ENCODE measurements around the gene ARIH2. TPM values are rescaled to one million over a fixed set of nuclear protein-coding genes. Genes with fewer than 3 reads are reported as not detected.
A peak's percentile ranks its signal among the peaks of the same experiment; 100 is the strongest.

ARIH2 gene
- total and polyA plus RNA-seq, 2 experiments from 2014 or later = 76.4 to 118 TPM

- H3K4me1 ChIP-seq (ENCODE audit: insufficient read depth) = peaks cover 9% of the 10 kb centered on the region
- no peak for TF ChIP-seq STAT1 (IDR thresholded peaks at IDR 0.05; ENCODE audit: unreplicated experiment)
- TF ChIP-seq EZH2phosphoT487 (IDR thresholded peaks at IDR 0.05; ENCODE audit: unreplicated experiment) = no peak
- TF ChIP-seq POLR2AphosphoS5 (IDR thresholded peaks at IDR 0.05; ENCODE audit: low read depth) = no peak
- no peak for TF ChIP-seq NANOG (IDR thresholded peaks at IDR 0.05; ENCODE audit: borderline replicate concordance)
- TF ChIP-seq EZH2 (IDR thresholded peaks at IDR 0.05; ENCODE audit: low read depth, unreplicated experiment) = no peak
- TF ChIP-seq CREB1 (CRISPR knock-in tag; IDR thresholded peaks at IDR 0.05; ENCODE audit: low read depth) = no peak
- TF ChIP-seq JUNB (IDR thresholded peaks at IDR 0.05; ENCODE audit: unreplicated experiment) = no peak
- no peak for TF ChIP-seq REST (IDR thresholded peaks at IDR 0.05; ENCODE audit: unreplicated experiment)
- H2AFZ ChIP-seq = no peak overlapping the region; the same call in 1 of the 2 replicates
- Mint-ChIP-seq H3K36me3 (ENCODE audit: low read depth) (peaks cover 14% of the 10 kb centered on the region), H3K9me3 (peaks cover 3% of the 10 kb centered on the region; the same call in 2 of the 3 replicates), H3K27ac (no peak overlapping the region), H3K27me3 (ENCODE audit: insufficient read depth, low read depth, poor library complexity) (peaks cover 12% of the 10 kb centered on the region), H3K4me3 (peak overlapping the region; percentile 98), H3K4me1 (peaks cover 15% of the 10 kb centered on the region)
- H3K4me3 ChIP-seq = peak overlapping the region; percentile 99
- H3K36me3 ChIP-seq (ENCODE audit: insufficient read depth) = no peaks in the 10 kb centered on the region
- DNase-seq (ENCODE audit: low spot score) = no peak
- H3K4me2 ChIP-seq = peak overlapping the region; percentile 95
- no peaks in the 10 kb centered on the region for H3K27me3 ChIP-seq (ENCODE audit: insufficient read depth)
- H3K9me2 ChIP-seq (ENCODE audit: insufficient read depth) = no peaks in the 10 kb centered on the region; the same call in 1 of the 2 replicates
- peaks cover 35% of the 10 kb centered on the region for H3K79me2 ChIP-seq (replicated peaks; ENCODE audit: insufficient read depth)
- peaks cover 18% of the 10 kb centered on the region for H4K20me1 ChIP-seq (replicated peaks; ENCODE audit: insufficient read depth)
- ATAC-seq = no peak
- 0 out of 2 replicates have a peak, but pooled peaks cover 5% of the 10 kb centered on the region for H3F3A ChIP-seq (replicated peaks; ENCODE audit: low read depth)
- H3K27ac ChIP-seq (ENCODE audit: low read depth) = no peak overlapping the region
Measured at GRCh38 chr3:49005998-49006397, 87.4 kb downstream of the ARIH2 start.

- H2AFZ ChIP-seq = peak overlapping the region; percentile 63; the same call in 1 of the 2 replicates
- H3K27me3 ChIP-seq (ENCODE audit: insufficient read depth) = no peaks in the 10 kb centered on the region
- Mint-ChIP-seq H3K36me3 (ENCODE audit: low read depth) (peaks cover 14% of the 10 kb centered on the region), H3K27me3 (ENCODE audit: insufficient read depth, low read depth, poor library complexity) (peaks cover 12% of the 10 kb centered on the region), H3K9me3 (peaks cover 3% of the 10 kb centered on the region; the same call in 2 of the 3 replicates), H3K27ac (peak overlapping the region; percentile 100), H3K4me3 (peak overlapping the region; percentile 98), H3K4me1 (peaks cover 15% of the 10 kb centered on the region)
- peak overlapping the region; percentile 95 for H3K4me2 ChIP-seq
- ATAC-seq = 0 out of 3 replicates have a peak, but pooled peaks have one; percentile 0
- H3K79me2 ChIP-seq (replicated peaks; ENCODE audit: insufficient read depth) = peaks cover 41% of the 10 kb centered on the region
- H3K4me1 ChIP-seq (ENCODE audit: insufficient read depth) = peaks cover 9% of the 10 kb centered on the region
- 0 out of 2 replicates have a peak, but pooled peaks cover 5% of the 10 kb centered on the region for H3F3A ChIP-seq (replicated peaks; ENCODE audit: low read depth)
- DNase-seq (ENCODE audit: low spot score) = peak; percentile 21
- H3K36me3 ChIP-seq (ENCODE audit: insufficient read depth) = peaks cover 3% of the 10 kb centered on the region; the same call in 1 of the 2 replicates
- peaks cover 23% of the 10 kb centered on the region for H4K20me1 ChIP-seq (replicated peaks; ENCODE audit: insufficient read depth)
- H3K27ac ChIP-seq (ENCODE audit: low read depth) = no peak overlapping the region
- H3K4me3 ChIP-seq = peak overlapping the region; percentile 99
- no peaks in the 10 kb centered on the region; the same call in 1 of the 2 replicates for H3K9me2 ChIP-seq (ENCODE audit: insufficient read depth)
- TF ChIP-seq STAT1 (IDR thresholded peaks at IDR 0.05; ENCODE audit: unreplicated experiment) (no peak), CREB1 (CRISPR knock-in tag; IDR thresholded peaks at IDR 0.05; ENCODE audit: low read depth) (no peak; the same call in 1 of the 2 replicates), ZNF114 (CRISPR knock-in tag; IDR thresholded peaks at IDR 0.05) (no peak), ETS1 (IDR thresholded peaks at IDR 0.05) (no peak)
Measured at GRCh38 chr3:49006408-49007067, 87.9 kb downstream of the ARIH2 start.
